Breast epithelium (tissue), 4 donors: ENCODE measurements around the gene IL1R1. TPM values are rescaled to one million over a fixed set of nuclear protein-coding genes. Genes with fewer than 3 reads are reported as not detected.
A peak's percentile ranks its signal among the peaks of the same experiment; 100 is the strongest.

ENCODE experiments used
- DNase-seq, 2 donors: peaks; one replicate each; pipeline ENCODE4 v3.0.0-alpha.2; 2019; ENCODE audit warnings: low spot score in 2 of 2
- H3K27ac ChIP-seq, 2 donors: fragments of 200-600 bp; sonication (generic) in 1 of 2; one replicate each; pipeline ENCODE4 v1.5.1; 2016 to 2019; ENCODE audit warnings: mild to moderate bottlenecking in 1 of 2
- H3K27me3 ChIP-seq, 2 donors: fragments of 200-600 bp; sonication (generic) in 1 of 2; one replicate each; pipeline versions ENCODE4 v1.5.1 to v1.6.0; 2017 to 2019; ENCODE audit warnings: control low read depth in 1 of 2, mild to moderate bottlenecking in 1 of 2
- H3K36me3 ChIP-seq: fragments of 200-600 bp; one replicate; pipeline ENCODE4 v1.5.1; 2019
- H3K4me1 ChIP-seq, 2 donors: fragments of 200-600 bp; sonication (generic); one replicate each; pipeline ENCODE4 v1.5.1; 2016 to 2019; ENCODE audit warnings: control low read depth in 1 of 2
- H3K4me3 ChIP-seq, 3 donors: fragments of 200-600 bp; sonication (generic); 1 replicate in 2 of 3; 2 replicates in 1 of 3; pipeline ENCODE4 v1.5.1; 2016 to 2019; ENCODE audit warnings: mild to moderate bottlenecking in 3 of 3, moderate library complexity in 2 of 3
- H3K9me3 ChIP-seq, 2 donors: fragments of 200-600 bp; sonication (generic) in 1 of 2; one replicate each; pipeline ENCODE4 v1.5.1; 2016 to 2019; ENCODE audit warnings: control low read depth in 1 of 2
- CTCF ChIP-seq, 3 donors: fragments of 450-650 bp; IDR thresholded peaks; one replicate each; pipeline ENCODE4 v1.5.1; 2016 to 2017; ENCODE audit warnings: antibody characterized with exemption in 3 of 3, mild to moderate bottlenecking in 3 of 3, moderate library complexity in 3 of 3
- POLR2A ChIP-seq: fragments of 450-650 bp; IDR thresholded peaks from one replicate; pipeline ENCODE4 v1.6.1; 2016; ENCODE audit warnings: antibody characterized with exemption, mild to moderate bottlenecking, moderate library complexity
- POLR2AphosphoS5 ChIP-seq, 3 donors: sonication (generic); formaldehyde crosslinking; IDR thresholded peaks; one replicate each; pipeline ENCODE4 v1.6.1; 2017; ENCODE audit warnings: antibody characterized with exemption in 3 of 3
- intact Hi-C: fragments of 100-400 bp; cut with DNase I; formaldehyde crosslinking; loops from one replicate; pipeline ENCODE4 v1.15.1; 2023; ENCODE audit warnings: low total_unique reads
- total RNA-seq, 3 donors: library from RNA; depleted of rRNA; stranded (reverse); fragments of >200 nt; gene quantifications; one replicate each; pipeline ENCODE4 v1.1.0, GENCODE V29; 2016

Gene IL1R1
- total RNA-seq, 3 donors from 2014 or later, result 127 to 206 (median 136) TPM

- DNase-seq, result no peak
- peak overlapping the region in 1 of 3 donors; percentile 2 for H3K4me3 ChIP-seq
- H3K36me3 ChIP-seq, result no peaks in the 10 kb centered on the region
- H3K27ac ChIP-seq, result peak overlapping the region; percentile 52 to 65
- peaks cover 0 to 39% of the 10 kb centered on the region in 2 donors for H3K9me3 ChIP-seq
- H3K27me3 ChIP-seq, result no peaks in the 10 kb centered on the region
- intact Hi-C loops, result loop anchor here (10.0 kb wide), 1 partner anchor 83 kb away; no protein-coding TSS in a partner anchor
- H3K4me1 ChIP-seq, result no peaks in the 10 kb centered on the region
- TF ChIP-seq POLR2AphosphoS5 (IDR thresholded peaks at IDR 0.05) (peak in 1 of 3 donors; percentile 89), CTCF (IDR thresholded peaks at IDR 0.05) (no peak), POLR2A (no peak)
Measured at GRCh38 chr2:102147935-102148334, 5.4 kb downstream of the IL1R1 start.

GRCh38 chr2:102149243-102149642, 6.7 kb downstream of the IL1R1 start:
- peaks cover 0 to 39% of the 10 kb centered on the region in 2 donors for H3K9me3 ChIP-seq
- intact Hi-C loops, result loop anchor here (10.0 kb wide), 1 partner anchor 84 kb away; no protein-coding TSS in a partner anchor
- TF ChIP-seq POLR2AphosphoS5 (IDR thresholded peaks at IDR 0.05) (no peak), POLR2A (no peak)
- H3K27me3 ChIP-seq, result no peaks in the 10 kb centered on the region
- no peaks in the 10 kb centered on the region for H3K4me1 ChIP-seq
- peak overlapping the region; percentile 17 to 65 for H3K27ac ChIP-seq
- no peak for DNase-seq
- no peaks in the 10 kb centered on the region for H3K36me3 ChIP-seq
- no peak overlapping the region for H3K4me3 ChIP-seq

GRCh38 chr2:102149644-102150455, 7.3 kb downstream of the IL1R1 start:
- H3K4me3 ChIP-seq, result no peak overlapping the region
- no peak for TF ChIP-seq POLR2A
- TF ChIP-seq CTCF (IDR thresholded peaks at IDR 0.05), result no peak
- no peak for TF ChIP-seq POLR2AphosphoS5 (IDR thresholded peaks at IDR 0.05)
- H3K9me3 ChIP-seq, result peaks cover 0 to 37% of the 10 kb centered on the region in 2 donors
- peak overlapping the region; percentile 17 to 65 for H3K27ac ChIP-seq
- no peak for DNase-seq
- no peaks in the 10 kb centered on the region for H3K36me3 ChIP-seq
- intact Hi-C loops, result loop anchor here (10.0 kb wide), 1 partner anchor 85 kb away; no protein-coding TSS in a partner anchor
- H3K4me1 ChIP-seq, result no peaks in the 10 kb centered on the region
- H3K27me3 ChIP-seq, result no peaks in the 10 kb centered on the region

- TF ChIP-seq CTCF (IDR thresholded peaks at IDR 0.05) (no peak), POLR2A (no peak), POLR2AphosphoS5 (IDR thresholded peaks at IDR 0.05) (no peak)
- H3K9me3 ChIP-seq, result no peaks in the 10 kb centered on the region
- H3K36me3 ChIP-seq, result no peaks in the 10 kb centered on the region
- DNase-seq, result no peak
- intact Hi-C loops, result no loop called here
- no peaks in the 10 kb centered on the region for H3K27me3 ChIP-seq
- peaks cover 8 to 11% of the 10 kb centered on the region in 2 donors for H3K4me1 ChIP-seq
- no peak overlapping the region for H3K4me3 ChIP-seq
- peak overlapping the region; percentile 91 to 96 for H3K27ac ChIP-seq
Measured at GRCh38 chr2:102154364-102154763, 11.8 kb downstream of the IL1R1 start.

GRCh38 chr2:102154946-102155702, 12.6 kb downstream of the IL1R1 start:
- TF ChIP-seq CTCF (IDR thresholded peaks at IDR 0.05), result no peak
- TF ChIP-seq POLR2A, result no peak
- TF ChIP-seq POLR2AphosphoS5 (IDR thresholded peaks at IDR 0.05), result no peak
- H3K27me3 ChIP-seq, result no peaks in the 10 kb centered on the region
- DNase-seq, result no peak
- H3K27ac ChIP-seq, result peak overlapping the region; percentile 91 to 96
- intact Hi-C loops, result no loop called here
- H3K9me3 ChIP-seq, result no peaks in the 10 kb centered on the region
- H3K4me3 ChIP-seq, result peak overlapping the region in 1 of 3 donors; percentile 39
- H3K36me3 ChIP-seq, result no peaks in the 10 kb centered on the region
- peaks cover 8 to 11% of the 10 kb centered on the region in 2 donors for H3K4me1 ChIP-seq
